HepG2 (cell line): ENCODE measurements around the gene PRRC2A. TPM values are rescaled to one million over a fixed set of nuclear protein-coding genes. Genes with fewer than 3 reads are reported as not detected.

Source experiments
- BCL3 ChIP-seq: sonication (generic); formaldehyde crosslinking; IDR thresholded peaks from 2 replicates; pipeline ENCODE4 v1.5.1; 2020; ENCODE audit warnings: mild to moderate bottlenecking, missing genetic modification reagents, moderate library complexity
- ESRRA ChIP-seq: sonication (generic); formaldehyde crosslinking; IDR thresholded peaks from 2 replicates; pipeline ENCODE4 v1.5.1; 2020; ENCODE audit warnings: mild to moderate bottlenecking, low read depth, missing genetic modification reagents
- FOXP4 ChIP-seq: sonication (generic); formaldehyde crosslinking; IDR thresholded peaks from 2 replicates; pipeline ENCODE4 v1.4.0; 2020; ENCODE audit warnings: missing genetic modification reagents
- HOXD1 ChIP-seq: sonication (generic); formaldehyde crosslinking; IDR thresholded peaks from 2 replicates; pipeline ENCODE4 v1.5.0; 2020; ENCODE audit warnings: missing genetic modification reagents
- IRF2 ChIP-seq: IDR thresholded peaks from 2 replicates; pipeline ENCODE4 v1.6.1; 2018; ENCODE audit warnings: missing genetic modification reagents, missing compliant biosample characterization
- NCOA2 ChIP-seq: sonication (generic); formaldehyde crosslinking; IDR thresholded peaks from 2 replicates; pipeline ENCODE4 v1.8.0; 2022; ENCODE audit warnings: inconsistent platforms
- NFE2L2 ChIP-seq: fragments of 150-350 bp; IDR thresholded peaks from 2 replicates; pipeline ENCODE4 v1.6.1; 2014; ENCODE audit warnings: low read length
- RAD51 ChIP-seq: fragments of 450-650 bp; IDR thresholded peaks from 2 replicates; pipeline ENCODE4 v1.6.1; 2016; ENCODE audit warnings: borderline replicate concordance
- RARA ChIP-seq: IDR thresholded peaks from 2 replicates; pipeline ENCODE4 v1.6.1; 2016; ENCODE audit warnings: missing genetic modification reagents, missing compliant biosample characterization
- RBFOX2 ChIP-seq: fragments of 200-400 bp; formaldehyde crosslinking; IDR thresholded peaks from 2 replicates; pipeline ENCODE4 v1.6.1; 2017; ENCODE audit warnings: low read depth, mild to moderate bottlenecking, low read length
- SUZ12 ChIP-seq: fragments of 150-350 bp; IDR thresholded peaks from 2 replicates; pipeline ENCODE4 v1.6.1; 2014; ENCODE audit warnings: low read depth, low read length
- TEAD2 ChIP-seq: sonication (generic); formaldehyde crosslinking; IDR thresholded peaks from 2 replicates; pipeline ENCODE4 v1.9.0; 2021; ENCODE audit warnings: missing genetic modification reagents
- TRAFD1 ChIP-seq: sonication (generic); formaldehyde crosslinking; IDR thresholded peaks from 2 replicates; pipeline ENCODE4 v1.5.1; 2020; ENCODE audit warnings: missing genetic modification reagents, mild to moderate bottlenecking, borderline replicate concordance
- ZBTB33 ChIP-seq: sonication (generic); formaldehyde crosslinking; IDR thresholded peaks from 2 replicates; pipeline ENCODE4 v1.4.0; 2020; ENCODE audit warnings: missing genetic modification reagents
- ZFP91 ChIP-seq: sonication (generic); formaldehyde crosslinking; IDR thresholded peaks from 2 replicates; pipeline ENCODE4 v1.9.0; 2022; ENCODE audit warnings: missing genetic modification reagents, mild to moderate bottlenecking, borderline replicate concordance
- ZNF496 ChIP-seq: sonication (generic); formaldehyde crosslinking; IDR thresholded peaks from 2 replicates; pipeline ENCODE4 v1.8.1; 2023; ENCODE audit warnings: mild to moderate bottlenecking, moderate library complexity, missing genetic modification reagents; ENCODE audit not compliant: insufficient replicate concordance
- ZNF503 ChIP-seq: sonication (generic); formaldehyde crosslinking; IDR thresholded peaks from 2 replicates; pipeline ENCODE4 v1.4.0; 2020; ENCODE audit warnings: missing genetic modification reagents
- ZSCAN30 ChIP-seq: sonication (generic); formaldehyde crosslinking; IDR thresholded peaks from 2 replicates; pipeline ENCODE4 v1.5.0; 2020; ENCODE audit warnings: mild to moderate bottlenecking, missing genetic modification reagents
- polyA plus RNA-seq, 8 experiments: library from polyadenylated mRNA; depleted of rRNA in 3 of 8; stranded (reverse) in 7 of 8; unstranded in 1 of 8; fragments of >200 nt; fragmentation: Illumina TruSeq in 4 of 8; extraction: Trizol in 4 of 8; gene quantifications; 2 replicates each; pipeline versions ENCODE4 v1.2.1 to v1.2.3, GENCODE V29; 2011 to 2016; ENCODE audit warnings: low read depth in 4 of 8, missing spikeins in 1 of 8, mixed read lengths in 1 of 8; ENCODE audit not compliant: insufficient read depth in 1 of 8
- total RNA-seq, 5 experiments: library from RNA; depleted of rRNA; stranded (reverse); fragments of >200 nt; fragmentation: Illumina TruSeq; extraction: Trizol; gene quantifications; 2 replicates each; pipeline ENCODE4 v1.2.3, GENCODE V29; 2016; ENCODE audit warnings: low read depth in 1 of 5

Gene PRRC2A
- total and polyA plus RNA-seq, 2 of the 13 experiments (the other 11 are each of a cell fraction or from before 2014, with no cell fraction given) = 38.9 to 47.4 TPM

GRCh38 chr6:31660381-31661261, 40.1 kb downstream of the PRRC2A start, which contains the start of gene C6orf47 (continued):
- TF ChIP-seq FOXP4 = peak; percentile 51; the same call in 1 of the 2 replicates
- peak; percentile 77 for TF ChIP-seq HOXD1 (CRISPR knock-in tag)
- no peak for TF ChIP-seq RAD51
- TF ChIP-seq NCOA2 (CRISPR knock-in tag) = no peak; the same call in 1 of the 2 replicates
- no peak for TF ChIP-seq NFE2L2
- peak; percentile 99 for TF ChIP-seq RBFOX2
- TF ChIP-seq TRAFD1 (CRISPR knock-in tag) = no peak
- peak; percentile 88 for TF ChIP-seq ZNF503
- no peak; the same call in 1 of the 2 replicates for TF ChIP-seq IRF2 (CRISPR knock-in tag)
- no peak for TF ChIP-seq SUZ12
- TF ChIP-seq ZBTB33 (CRISPR knock-in tag) = no peak
- no peak for TF ChIP-seq ESRRA
- TF ChIP-seq ZSCAN30 (CRISPR knock-in tag) = no peak
- peak; percentile 87 for TF ChIP-seq BCL3 (CRISPR knock-in tag)
- peak; percentile 86 for TF ChIP-seq ZFP91
- no peak for TF ChIP-seq ZNF496 (CRISPR knock-in tag)
- TF ChIP-seq TEAD2 (CRISPR knock-in tag) = peak; percentile 76; the same call in 1 of the 2 replicates
- TF ChIP-seq RARA = peak; percentile 32
